Thymus (tissue), 11 donors: ENCODE data around the gene BAX. TPM values are rescaled to one million over a fixed set of nuclear protein-coding genes. Genes with fewer than 3 reads are reported as not detected.

Source experiments
- DNase-seq, 9 donors: peaks; one replicate each; pipeline ENCODE4 v3.0.0-alpha.2; 2013; ENCODE audit warnings: low spot score in 9 of 9, low read depth in 6 of 9, missing footprints in 1 of 9
- H3K27ac ChIP-seq, 2 donors: one replicate each; pipeline ENCODE4 v1.5.1; 2013; ENCODE audit warnings: control low read depth in 1 of 2, low read depth in 1 of 2, low read length in 1 of 2, mild to moderate bottlenecking in 1 of 2, moderate library complexity in 1 of 2
- H3K27me3 ChIP-seq, 2 donors: one replicate each; pipeline ENCODE4 v1.5.1; 2013; ENCODE audit warnings: low read length in 1 of 2; ENCODE audit not compliant: control insufficient read depth in 2 of 2, insufficient read depth in 1 of 2
- H3K36me3 ChIP-seq, 2 donors: one replicate each; pipeline ENCODE4 v1.5.1; 2013; ENCODE audit warnings: low read length in 1 of 2, mild to moderate bottlenecking in 1 of 2, moderate library complexity in 1 of 2; ENCODE audit not compliant: control insufficient read depth in 2 of 2, insufficient read depth in 2 of 2
- H3K4me1 ChIP-seq, 2 donors: one replicate each; pipeline ENCODE4 v1.5.1; 2013; ENCODE audit warnings: low read length in 2 of 2; ENCODE audit not compliant: control insufficient read depth in 2 of 2, insufficient read depth in 2 of 2
- H3K4me3 ChIP-seq, 2 donors: one replicate each; pipeline ENCODE4 v1.5.1; 2013; ENCODE audit warnings: low read length in 2 of 2, control low read depth in 1 of 2, mild to moderate bottlenecking in 1 of 2
- H3K9me3 ChIP-seq, 2 donors: one replicate each; pipeline ENCODE4 v1.5.1; 2013; ENCODE audit warnings: low read length in 1 of 2, mild to moderate bottlenecking in 1 of 2; ENCODE audit not compliant: control insufficient read depth in 2 of 2, insufficient read depth in 1 of 2
- WGBS: extraction: QIAGEN DNeasy Blood & Tissue Kit; methylation state at CpG from one replicate; pipeline ENCODE4 v1.1.7; 2013; 5-methylcytosine and 5-hydroxymethylcytosine counted together
- polyA plus RNA-seq: library from polyadenylated mRNA; stranded (reverse); fragments of 200-250 nt; gene quantifications from one replicate; pipeline ENCODE4 v1.2.3, GENCODE V29; 2013
- total RNA-seq: library from RNA; stranded (reverse); fragments of 120-200 nt; gene quantifications from one replicate; pipeline ENCODE4 v1.2.4, GENCODE V29; 2013
- donor health status: healthy.

Gene BAX
- total and polyA plus RNA-seq, 2 donors: 62.6 to 126 TPM

- no peak overlapping the region for H3K27ac ChIP-seq
- no peaks in the 10 kb centered on the region for H3K27me3 ChIP-seq
- DNase-seq: no peak
- no peaks in the 10 kb centered on the region for H3K9me3 ChIP-seq
- WGBS: 97% methylated on average over 18 of the region's 18 CpGs
- H3K4me1 ChIP-seq: no peaks in the 10 kb centered on the region
- H3K36me3 ChIP-seq: peaks cover 60 to 76% of the 10 kb centered on the region in 2 donors
- no peak overlapping the region for H3K4me3 ChIP-seq
Observed at GRCh38 chr19:49010453-49010852, 55.8 kb downstream of the BAX start.

GRCh38 chr19:49011194-49011593, 56.5 kb downstream of the BAX start:
- H3K4me1 ChIP-seq: no peaks in the 10 kb centered on the region
- no peak for DNase-seq
- no peaks in the 10 kb centered on the region for H3K9me3 ChIP-seq
- no peak overlapping the region for H3K4me3 ChIP-seq
- H3K27me3 ChIP-seq: no peaks in the 10 kb centered on the region
- peaks cover 62 to 76% of the 10 kb centered on the region in 2 donors for H3K36me3 ChIP-seq
- H3K27ac ChIP-seq: no peak overlapping the region
- 98% methylated on average over 17 of the region's 17 CpGs for WGBS

Other genes starting within 250 kb of the BAX start
- 0.38 TPM for gene MAMSTR, start 235.2 kb upstream of the BAX start, total RNA-seq
- gene MAMSTR, start 235.2 kb upstream of the BAX start, polyA plus RNA-seq: 1.2 TPM
- 3.3 TPM for gene RASIP1, start 214.3 kb upstream of the BAX start, total RNA-seq
- gene RASIP1, start 214.3 kb upstream of the BAX start, polyA plus RNA-seq: 15.6 TPM
- gene IZUMO1, start 208.0 kb upstream of the BAX start, total RNA-seq: 0.05 TPM
- gene IZUMO1, start 208.0 kb upstream of the BAX start, polyA plus RNA-seq: 0.18 TPM
- gene FUT1, start 202.2 kb upstream of the BAX start, total RNA-seq: 0.52 TPM
- gene FUT1, start 202.2 kb upstream of the BAX start, polyA plus RNA-seq: 1.3 TPM
- gene FGF21, start 199.4 kb upstream of the BAX start, total RNA-seq: not detected
- 0.11 TPM for gene FGF21, start 199.4 kb upstream of the BAX start, polyA plus RNA-seq
- 18.9 TPM for gene BCAT2, start 143.8 kb upstream of the BAX start, total RNA-seq
- gene BCAT2, start 143.8 kb upstream of the BAX start, polyA plus RNA-seq: 37.5 TPM
- 9.9 TPM for gene HSD17B14, start 118.4 kb upstream of the BAX start, total RNA-seq
- gene HSD17B14, start 118.4 kb upstream of the BAX start, polyA plus RNA-seq: 20.4 TPM
- 4.1 TPM for gene PLEKHA4, start 86.3 kb upstream of the BAX start, total RNA-seq
- gene PLEKHA4, start 86.3 kb upstream of the BAX start, polyA plus RNA-seq: 17.3 TPM
- 12.1 TPM for gene PPP1R15A, start 82.5 kb upstream of the BAX start, total RNA-seq
- 40.0 TPM for gene PPP1R15A, start 82.5 kb upstream of the BAX start, polyA plus RNA-seq
- not detected for gene TULP2, start 56.1 kb upstream of the BAX start, total RNA-seq
- 0.02 TPM for gene TULP2, start 56.1 kb upstream of the BAX start, polyA plus RNA-seq
- gene NUCB1, start 54.6 kb upstream of the BAX start, total RNA-seq: 42.3 TPM
- 119 TPM for gene NUCB1, start 54.6 kb upstream of the BAX start, polyA plus RNA-seq
- 0.28 TPM for gene DHDH, start 21.2 kb upstream of the BAX start, total RNA-seq
- 1.0 TPM for gene DHDH, start 21.2 kb upstream of the BAX start, polyA plus RNA-seq
- 1,031 TPM for gene FTL, start 10.4 kb downstream of the BAX start, total RNA-seq
- gene FTL, start 10.4 kb downstream of the BAX start, polyA plus RNA-seq: 8,316 TPM
- 14.0 TPM for gene GYS1, start 38.4 kb downstream of the BAX start, total RNA-seq
- gene GYS1, start 38.4 kb downstream of the BAX start, polyA plus RNA-seq: 22.2 TPM
- 107 TPM for gene RUVBL2, start 39.0 kb downstream of the BAX start, total RNA-seq
- 52.0 TPM for gene RUVBL2, start 39.0 kb downstream of the BAX start, polyA plus RNA-seq
- not detected for gene LHB, start 62.2 kb downstream of the BAX start, total RNA-seq
- gene LHB, start 62.2 kb downstream of the BAX start, polyA plus RNA-seq: 1.2 TPM
- gene CGB3, start 69.5 kb downstream of the BAX start, total RNA-seq: 0.14 TPM
- gene CGB3, start 69.5 kb downstream of the BAX start, polyA plus RNA-seq: 0.37 TPM
- not detected for gene CGB2, start 77.0 kb downstream of the BAX start, total RNA-seq
- gene CGB2, start 77.0 kb downstream of the BAX start, polyA plus RNA-seq: 0.11 TPM
- gene CGB1, start 82.0 kb downstream of the BAX start, total RNA-seq: not detected
- gene CGB1, start 82.0 kb downstream of the BAX start, polyA plus RNA-seq: not detected
- 0.19 TPM for gene CGB5, start 89.0 kb downstream of the BAX start, total RNA-seq
- gene CGB5, start 89.0 kb downstream of the BAX start, polyA plus RNA-seq: 0.98 TPM
- gene CGB8, start 94.2 kb downstream of the BAX start, total RNA-seq: 0.14 TPM
- 0.27 TPM for gene CGB8, start 94.2 kb downstream of the BAX start, polyA plus RNA-seq
- gene CGB7, start 102.9 kb downstream of the BAX start, total RNA-seq: 0.33 TPM
- gene CGB7, start 102.9 kb downstream of the BAX start, polyA plus RNA-seq: 6.7 TPM
- 6.7 TPM for gene NTF4, start 109.9 kb downstream of the BAX start, total RNA-seq
- 30.1 TPM for gene NTF4, start 109.9 kb downstream of the BAX start, polyA plus RNA-seq
- gene KCNA7, start 117.8 kb downstream of the BAX start, total RNA-seq: not detected
- gene KCNA7, start 117.8 kb downstream of the BAX start, polyA plus RNA-seq: 0.05 TPM
- gene SNRNP70, start 130.6 kb downstream of the BAX start, total RNA-seq: 142 TPM
- 419 TPM for gene SNRNP70, start 130.6 kb downstream of the BAX start, polyA plus RNA-seq
- 3.5 TPM for gene LIN7B, start 159.5 kb downstream of the BAX start, total RNA-seq
- gene LIN7B, start 159.5 kb downstream of the BAX start, polyA plus RNA-seq: 9.0 TPM
- 2.7 TPM for gene C19orf73, start 164.3 kb downstream of the BAX start, total RNA-seq
- gene C19orf73, start 164.3 kb downstream of the BAX start, polyA plus RNA-seq: 4.0 TPM
- gene PPFIA3, start 164.7 kb downstream of the BAX start, total RNA-seq: 7.0 TPM
- 14.1 TPM for gene PPFIA3, start 164.7 kb downstream of the BAX start, polyA plus RNA-seq
- 1.3 TPM for gene HRC, start 200.5 kb downstream of the BAX start, total RNA-seq
- 1.1 TPM for gene HRC, start 200.5 kb downstream of the BAX start, polyA plus RNA-seq
- gene TRPM4, start 202.9 kb downstream of the BAX start, total RNA-seq: 3.7 TPM
- gene TRPM4, start 202.9 kb downstream of the BAX start, polyA plus RNA-seq: 7.6 TPM